Measurements from ENCODE around the gene ST7. TPM values are rescaled to one million over a fixed set of nuclear protein-coding genes. Genes with fewer than 3 reads are reported as not detected.

The ST7 gene
- polyA plus RNA-seq, 1 donor from 2014 or later = 4.4 TPM

GRCh38 chr7:117083648-117084047, 130.3 kb downstream of the ST7 start:
- peaks cover 2% of the 10 kb centered on the region for H3K36me3 Mint-ChIP-seq
- no peaks in the 10 kb centered on the region for H3K27me3 Mint-ChIP-seq
- no peaks in the 10 kb centered on the region for H3K9me3 Mint-ChIP-seq
- H3K27ac Mint-ChIP-seq = no peak overlapping the region
- H3K4me3 Mint-ChIP-seq = no peak overlapping the region
- H3K4me1 Mint-ChIP-seq = peaks cover 3 to 8% (median 3%) of the 10 kb centered on the region in 3 donors

DNA sequence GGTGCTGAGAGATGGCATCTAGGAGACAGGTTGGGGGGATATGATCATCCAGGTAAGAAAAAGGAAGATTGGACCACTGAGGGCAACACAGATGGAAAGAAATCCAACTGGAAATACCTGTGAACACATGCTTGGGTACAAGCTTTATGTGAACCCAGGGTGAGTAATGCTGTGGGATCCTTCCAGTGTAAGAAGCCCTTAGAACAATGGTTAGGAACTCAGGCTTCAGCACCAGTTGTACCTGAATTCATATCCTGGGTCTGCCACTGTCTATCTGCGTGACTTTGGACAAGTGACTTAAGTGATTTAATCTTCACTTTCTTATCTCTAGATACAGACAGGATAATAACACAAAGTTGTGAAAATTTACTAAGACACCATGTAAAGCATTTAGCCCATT, 131.0 kb downstream of the ST7 start:
- H3K9me3 Mint-ChIP-seq = no peaks in the 10 kb centered on the region
- peaks cover 3 to 8% (median 3%) of the 10 kb centered on the region in 3 donors for H3K4me1 Mint-ChIP-seq
- H3K36me3 Mint-ChIP-seq = peaks cover 2% of the 10 kb centered on the region
- H3K4me3 Mint-ChIP-seq = no peak overlapping the region
- H3K27ac Mint-ChIP-seq = peak overlapping the region in 1 of 3 donors; percentile 53
- H3K27me3 Mint-ChIP-seq = no peaks in the 10 kb centered on the region

DNA sequence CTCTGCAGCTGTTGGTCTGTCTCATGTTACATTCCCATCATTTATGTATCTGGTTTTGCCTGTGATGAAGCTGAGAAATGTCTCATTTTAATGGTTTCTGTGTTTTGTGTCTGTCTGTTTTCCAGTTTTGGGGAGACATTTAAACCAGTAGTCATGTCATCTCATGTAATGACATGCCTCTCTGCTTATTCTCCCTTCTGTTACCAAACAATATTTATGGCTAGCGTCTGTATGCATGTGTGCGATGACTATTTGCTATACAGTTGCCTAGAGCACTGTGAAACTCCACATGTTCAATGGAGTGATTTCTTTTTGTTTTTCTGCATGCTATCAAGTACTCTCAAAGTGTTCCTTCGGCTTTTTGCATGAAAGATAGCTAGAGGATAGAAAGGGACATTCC, 132.0 kb downstream of the ST7 start:
- no peak overlapping the region for H3K4me3 Mint-ChIP-seq
- no peak overlapping the region for H3K27ac Mint-ChIP-seq
- no peaks in the 10 kb centered on the region for H3K9me3 Mint-ChIP-seq
- no peaks in the 10 kb centered on the region for H3K27me3 Mint-ChIP-seq
- H3K4me1 Mint-ChIP-seq = peaks cover 3 to 9% (median 3%) of the 10 kb centered on the region in 3 donors
- H3K36me3 Mint-ChIP-seq = peaks cover 2% of the 10 kb centered on the region

- no peak overlapping the region for H3K27ac Mint-ChIP-seq
- H3K4me3 Mint-ChIP-seq = no peak overlapping the region
- no peaks in the 10 kb centered on the region for H3K27me3 Mint-ChIP-seq
- H3K9me3 Mint-ChIP-seq = no peaks in the 10 kb centered on the region
- peaks cover 3 to 10% (median 3%) of the 10 kb centered on the region in 3 donors for H3K4me1 Mint-ChIP-seq
- peaks cover 2% of the 10 kb centered on the region for H3K36me3 Mint-ChIP-seq
Observed at GRCh38 chr7:117085769-117086463, 132.6 kb downstream of the ST7 start.

- H3K4me1 Mint-ChIP-seq = peaks cover 2 to 10% (median 3%) of the 10 kb centered on the region in 3 donors
- H3K9me3 Mint-ChIP-seq = no peaks in the 10 kb centered on the region
- H3K27ac Mint-ChIP-seq = no peak overlapping the region
- no peaks in the 10 kb centered on the region for H3K27me3 Mint-ChIP-seq
- H3K36me3 Mint-ChIP-seq = peaks cover 2% of the 10 kb centered on the region
- no peak overlapping the region for H3K4me3 Mint-ChIP-seq
Observed at GRCh38 chr7:117086788-117087187, 133.5 kb downstream of the ST7 start.

- H3K9me3 Mint-ChIP-seq = no peaks in the 10 kb centered on the region
- H3K27me3 Mint-ChIP-seq = no peaks in the 10 kb centered on the region
- peaks cover 2% of the 10 kb centered on the region for H3K36me3 Mint-ChIP-seq
- peak overlapping the region in 1 of 3 donors; percentile 5 for H3K27ac Mint-ChIP-seq
- peaks cover 3 to 10% (median 4%) of the 10 kb centered on the region in 3 donors for H3K4me1 Mint-ChIP-seq
- H3K4me3 Mint-ChIP-seq = no peak overlapping the region
Observed at GRCh38 chr7:117087639-117088396, 134.5 kb downstream of the ST7 start.

DNA sequence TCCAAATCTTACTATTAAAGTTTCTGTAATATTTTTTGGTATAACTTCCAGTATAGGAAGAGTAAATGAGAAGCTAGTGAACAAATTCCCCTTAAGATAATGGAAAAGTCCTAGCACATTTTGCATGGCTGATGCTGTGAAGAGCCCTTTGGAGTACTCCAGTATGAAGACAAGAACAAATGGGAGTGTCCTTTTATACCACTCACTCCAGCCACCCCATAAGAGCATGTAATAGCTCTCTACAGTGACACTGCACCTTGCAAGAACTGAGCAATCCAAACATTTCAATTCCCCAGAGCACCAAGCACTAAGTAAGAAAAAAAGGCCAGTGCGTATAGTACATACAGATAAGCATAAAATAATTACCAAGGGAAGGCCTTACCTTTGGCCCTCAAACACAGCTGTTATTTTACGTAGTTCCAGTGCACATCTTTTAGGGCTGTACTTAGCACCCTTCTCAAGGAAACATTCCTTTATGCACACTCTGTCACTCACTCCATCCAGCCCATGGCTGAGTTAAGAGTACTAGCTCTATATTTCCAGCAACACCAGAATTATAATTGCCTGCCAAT, 135.4 kb downstream of the ST7 start:
- Mint-ChIP-seq H3K4me1 (peaks cover 2 to 10% (median 4%) of the 10 kb centered on the region in 3 donors), H3K27ac (no peak overlapping the region), H3K9me3 (no peaks in the 10 kb centered on the region), H3K36me3 (peaks cover 2% of the 10 kb centered on the region), H3K4me3 (no peak overlapping the region), H3K27me3 (no peaks in the 10 kb centered on the region)

DNA sequence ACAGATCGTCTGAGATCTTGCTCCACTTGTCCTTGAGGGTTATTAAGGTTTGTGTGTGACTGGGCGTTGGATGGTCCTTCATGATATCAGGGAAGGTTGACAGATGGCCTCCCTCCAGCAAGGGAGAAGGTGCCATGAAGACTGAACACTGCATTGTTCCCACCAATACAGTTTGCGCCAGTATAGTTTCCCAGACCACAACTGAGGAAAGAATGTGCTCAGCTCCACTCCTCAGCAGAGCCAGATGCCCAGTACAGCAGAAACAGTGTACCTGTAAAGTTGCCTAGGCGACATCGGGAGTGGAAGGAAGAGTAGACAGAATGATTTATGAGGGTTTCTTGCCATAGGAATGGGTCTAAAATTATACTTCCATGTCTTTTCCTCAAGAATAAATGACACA, 137.5 kb downstream of the ST7 start:
- peaks cover 0 to 8% (median 2%) of the 10 kb centered on the region in 3 donors for H3K4me1 Mint-ChIP-seq
- no peaks in the 10 kb centered on the region for H3K9me3 Mint-ChIP-seq
- H3K27ac Mint-ChIP-seq = no peak overlapping the region
- H3K36me3 Mint-ChIP-seq = peaks cover 2% of the 10 kb centered on the region
- no peaks in the 10 kb centered on the region for H3K27me3 Mint-ChIP-seq
- H3K4me3 Mint-ChIP-seq = no peak overlapping the region

GRCh38 chr7:117091721-117092120, 138.4 kb downstream of the ST7 start:
- H3K4me1 Mint-ChIP-seq = peaks cover 0 to 8% (median 2%) of the 10 kb centered on the region in 3 donors
- H3K27me3 Mint-ChIP-seq = no peaks in the 10 kb centered on the region
- no peak overlapping the region for H3K27ac Mint-ChIP-seq
- no peaks in the 10 kb centered on the region for H3K9me3 Mint-ChIP-seq
- H3K4me3 Mint-ChIP-seq = peak overlapping the region in 1 of 4 donors; percentile 45
- no peaks in the 10 kb centered on the region for H3K36me3 Mint-ChIP-seq

DNA sequence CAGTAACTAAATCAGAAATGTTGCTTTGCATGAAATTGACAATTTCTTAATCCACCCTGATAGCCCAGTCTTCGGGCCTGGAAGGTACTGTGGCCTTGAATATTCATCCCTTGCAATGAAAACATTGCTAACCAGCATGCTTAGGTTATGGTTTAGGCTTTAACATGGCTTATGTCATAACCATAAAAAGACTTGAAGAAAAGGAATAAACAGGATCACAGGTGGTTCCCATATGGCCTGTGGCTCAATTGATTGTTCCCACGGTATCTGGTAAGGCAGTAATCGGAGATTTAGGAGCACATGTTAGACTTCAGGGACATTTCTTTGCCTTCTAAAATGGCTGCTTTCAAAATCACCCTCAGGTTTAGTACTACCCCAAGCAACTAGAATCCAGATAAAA, 139.5 kb downstream of the ST7 start:
- no peaks in the 10 kb centered on the region for H3K36me3 Mint-ChIP-seq
- no peaks in the 10 kb centered on the region for H3K9me3 Mint-ChIP-seq
- no peaks in the 10 kb centered on the region for H3K27me3 Mint-ChIP-seq
- H3K4me1 Mint-ChIP-seq = peaks cover 0 to 4% (median 2%) of the 10 kb centered on the region in 3 donors
- no peak overlapping the region for H3K27ac Mint-ChIP-seq
- H3K4me3 Mint-ChIP-seq = no peak overlapping the region

- Mint-ChIP-seq H3K9me3 (no peaks in the 10 kb centered on the region), H3K36me3 (no peaks in the 10 kb centered on the region), H3K4me3 (no peak overlapping the region), H3K27me3 (no peaks in the 10 kb centered on the region), H3K27ac (no peak overlapping the region), H3K4me1 (peaks cover 0 to 3% (median 2%) of the 10 kb centered on the region in 3 donors)
Observed at GRCh38 chr7:117094457-117094856, 141.2 kb downstream of the ST7 start.

DNA sequence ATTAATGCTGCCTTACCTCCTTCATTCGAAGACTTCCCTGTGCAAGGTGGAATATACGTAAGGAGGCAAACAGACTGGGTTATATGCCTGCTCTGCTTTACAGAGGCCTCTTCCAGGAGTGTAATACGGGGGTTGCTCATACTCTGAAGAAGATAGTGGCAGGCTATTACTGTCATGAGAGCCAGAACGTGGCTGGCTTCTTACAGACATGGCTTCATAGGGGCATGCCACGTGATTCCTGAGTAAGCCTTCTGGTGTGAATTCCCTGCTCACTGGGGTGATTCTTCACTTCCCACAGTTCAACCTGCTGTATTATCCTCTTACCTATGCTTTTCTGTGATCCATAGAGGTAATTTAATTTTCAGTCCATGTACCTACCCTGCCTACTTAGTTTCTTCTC, 141.8 kb downstream of the ST7 start:
- H3K36me3 Mint-ChIP-seq = no peaks in the 10 kb centered on the region

DNA sequence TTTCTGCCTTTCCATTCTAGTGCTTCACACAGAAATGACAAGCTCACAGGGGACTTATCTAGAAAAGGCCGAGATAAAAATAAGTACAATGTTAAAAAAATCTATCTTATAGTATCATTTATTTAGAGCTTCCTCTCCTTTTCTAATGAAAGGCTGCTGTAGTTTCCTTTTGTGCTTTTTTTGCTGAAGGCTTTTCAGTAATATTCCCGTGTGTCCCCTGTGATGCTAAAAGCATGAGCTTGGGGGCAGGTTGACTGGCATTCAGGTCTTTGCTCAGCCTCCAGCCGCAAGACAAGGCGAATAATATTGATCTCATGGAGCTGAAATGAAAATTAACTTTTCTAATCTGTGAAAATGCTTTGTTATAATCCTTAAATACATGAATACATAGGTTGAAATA, 143.0 kb downstream of the ST7 start:
- Mint-ChIP-seq H3K36me3 (peaks cover 2% of the 10 kb centered on the region), H3K27me3 (no peaks in the 10 kb centered on the region)

More for the DNA sequence above, 141.8 kb downstream of the ST7 start:
- no peaks in the 10 kb centered on the region for H3K9me3 Mint-ChIP-seq
- no peak overlapping the region for H3K4me3 Mint-ChIP-seq
- peaks cover 0 to 3% (median 2%) of the 10 kb centered on the region in 3 donors for H3K4me1 Mint-ChIP-seq
- H3K27ac Mint-ChIP-seq = no peak overlapping the region
- H3K27me3 Mint-ChIP-seq = no peaks in the 10 kb centered on the region

GRCh38 chr7:117096942-117097341, 143.6 kb downstream of the ST7 start:
- Mint-ChIP-seq H3K36me3 (peaks cover 2% of the 10 kb centered on the region), H3K4me1 (peaks cover 0 to 2% (median 2%) of the 10 kb centered on the region in 3 donors)

More for the DNA sequence above, 143.0 kb downstream of the ST7 start:
- Mint-ChIP-seq H3K4me1 (peaks cover 0 to 2% (median 2%) of the 10 kb centered on the region in 3 donors), H3K4me3 (no peak overlapping the region), H3K9me3 (no peaks in the 10 kb centered on the region), H3K27ac (no peak overlapping the region)

GRCh38 chr7:117097860-117098259, 144.6 kb downstream of the ST7 start:
- Mint-ChIP-seq H3K36me3 (peaks cover 2% of the 10 kb centered on the region), H3K9me3 (no peaks in the 10 kb centered on the region), H3K27ac (no peak overlapping the region), H3K27me3 (no peaks in the 10 kb centered on the region), H3K4me1 (peaks cover 0 to 2% (median 0%) of the 10 kb centered on the region in 3 donors), H3K4me3 (no peak overlapping the region)

More at GRCh38 chr7:117096942-117097341, 143.6 kb downstream of the ST7 start:
- Mint-ChIP-seq H3K27me3 (no peaks in the 10 kb centered on the region), H3K27ac (no peak overlapping the region), H3K9me3 (no peaks in the 10 kb centered on the region), H3K4me3 (no peak overlapping the region)
